ENCODE measurements around the gene SPATC1L.

Gene SPATC1L

GRCh38 chr21:46121286-46122221 lies 62.7 kb downstream of the SPATC1L start:
- no peak for DNase-seq (ENCODE audit: low read depth, low spot score)

GRCh38 chr21:46120301-46121285 lies 63.7 kb downstream of the SPATC1L start:
- DNase-seq (ENCODE audit: low read depth, low spot score), result no peak

- DNase-seq (ENCODE audit: low read depth, low spot score), result no peak
Measured at GRCh38 chr21:46119637-46120271, 64.5 kb downstream of the SPATC1L start.

GRCh38 chr21:46119144-46119636 lies 65.1 kb downstream of the SPATC1L start:
- no peak for DNase-seq (ENCODE audit: low read depth, low spot score)

- no peak for DNase-seq (ENCODE audit: low read depth, low spot score)
Measured at GRCh38 chr21:46118316-46119143, 65.7 kb downstream of the SPATC1L start.

GRCh38 chr21:46117586-46118315 lies 66.5 kb downstream of the SPATC1L start:
- DNase-seq (ENCODE audit: low read depth, low spot score), result no peak

GRCh38 chr21:46116776-46117585 lies 67.3 kb downstream of the SPATC1L start:
- no peak for DNase-seq (ENCODE audit: low read depth, low spot score)

- no peak for DNase-seq (ENCODE audit: low read depth, low spot score)
Measured at GRCh38 chr21:46116189-46116775, 68.0 kb downstream of the SPATC1L start.

- no peak for DNase-seq (ENCODE audit: low read depth, low spot score)
Measured at GRCh38 chr21:46115441-46116188, 68.6 kb downstream of the SPATC1L start.

- DNase-seq (ENCODE audit: low read depth, low spot score), result no peak
Measured at GRCh38 chr21:46114963-46115362, 69.3 kb downstream of the SPATC1L start.

GRCh38 chr21:46113497-46114176 lies 70.6 kb downstream of the SPATC1L start:
- no peak for DNase-seq (ENCODE audit: low read depth, low spot score)

- DNase-seq (ENCODE audit: low read depth, low spot score), result no peak
Measured at GRCh38 chr21:46112725-46113215, 71.5 kb downstream of the SPATC1L start.

GRCh38 chr21:46111857-46112724 lies 72.2 kb downstream of the SPATC1L start:
- DNase-seq (ENCODE audit: low read depth, low spot score), result no peak

- DNase-seq (ENCODE audit: low read depth, low spot score), result no peak
Measured at GRCh38 chr21:46111193-46111571, 73.1 kb downstream of the SPATC1L start.
